Right cardiac atrium (tissue), 5 donors: ENCODE measurements around the gene ZNF362. TPM values are rescaled to one million over a fixed set of nuclear protein-coding genes. Genes with fewer than 3 reads are reported as not detected.
A peak's percentile ranks its signal among the peaks of the same experiment; 100 is the strongest.

Experiments used
- ATAC-seq, 2 donors: fragments of 200-7000 bp; cut with Tn5 transposase; one replicate each; pipeline versions ENCODE4 v1.8.0 to v1.9.1; 2020; ENCODE audit warnings: moderate library complexity in 2 of 2, mild to moderate bottlenecking in 1 of 2
- DNase-seq, 3 donors: peaks; one replicate each; pipeline ENCODE4 v3.0.0-alpha.2; 2020
- H3K27ac ChIP-seq: one replicate; pipeline ENCODE4 v1.5.1; 2013; ENCODE audit warnings: mild to moderate bottlenecking, low read length, control low read depth, moderate library complexity
- H3K27me3 ChIP-seq: one replicate; pipeline ENCODE4 v1.6.1; 2013; ENCODE audit not compliant: control insufficient read depth, insufficient read depth
- H3K4me1 ChIP-seq: one replicate; pipeline ENCODE4 v1.6.1; 2013; ENCODE audit warnings: low read length; ENCODE audit not compliant: control insufficient read depth, insufficient read depth
- H3K4me3 ChIP-seq: one replicate; pipeline ENCODE4 v1.5.1; 2013; ENCODE audit warnings: low read length, control low read depth
- H3K9me3 ChIP-seq: one replicate; pipeline ENCODE4 v1.6.1; 2013; ENCODE audit warnings: low read length; ENCODE audit not compliant: control insufficient read depth
- WGBS: extraction: QIAGEN DNeasy Blood & Tissue Kit; methylation state at CpG from one replicate; pipeline ENCODE4 v1.1.7; 2013; 5-methylcytosine and 5-hydroxymethylcytosine counted together
- intact Hi-C, 4 donors: fragments of 100-400 bp; cut with DNase I; formaldehyde crosslinking; loops; one replicate each; pipeline versions ENCODE4 v1.11.0 to v1.14.0; 2022 to 2023
- polyA plus RNA-seq: library from polyadenylated mRNA; stranded (reverse); fragments of 200-250 nt; gene quantifications from one replicate; pipeline ENCODE4 v1.2.3, GENCODE V29; 2013
- total RNA-seq, 4 donors: library from RNA; stranded (reverse); fragmentation: NEBNext Ultra II Directional; extraction: Animal tissue kit (Norgen Biotek cat#: 25700); gene quantifications; one replicate each; pipeline ENCODE4 v1.2.1, GENCODE V29; 2021
- donor health status: healthy with polysubstance abuse.
- donor health status: DM: no; HTN: yes; CAD: no.
- donor health status: DM: no; HTN: no; CAD: no.
- donor health status: DM: no; HTN: yes; CAD: no; lungs with severe emphysema.
- donor health status: DM: yes; HTN: yes; CAD: no.

Gene ZNF362
- total and polyA plus RNA-seq, 5 donors, result 22.2 to 42.5 (median 39.7) TPM

DNA sequence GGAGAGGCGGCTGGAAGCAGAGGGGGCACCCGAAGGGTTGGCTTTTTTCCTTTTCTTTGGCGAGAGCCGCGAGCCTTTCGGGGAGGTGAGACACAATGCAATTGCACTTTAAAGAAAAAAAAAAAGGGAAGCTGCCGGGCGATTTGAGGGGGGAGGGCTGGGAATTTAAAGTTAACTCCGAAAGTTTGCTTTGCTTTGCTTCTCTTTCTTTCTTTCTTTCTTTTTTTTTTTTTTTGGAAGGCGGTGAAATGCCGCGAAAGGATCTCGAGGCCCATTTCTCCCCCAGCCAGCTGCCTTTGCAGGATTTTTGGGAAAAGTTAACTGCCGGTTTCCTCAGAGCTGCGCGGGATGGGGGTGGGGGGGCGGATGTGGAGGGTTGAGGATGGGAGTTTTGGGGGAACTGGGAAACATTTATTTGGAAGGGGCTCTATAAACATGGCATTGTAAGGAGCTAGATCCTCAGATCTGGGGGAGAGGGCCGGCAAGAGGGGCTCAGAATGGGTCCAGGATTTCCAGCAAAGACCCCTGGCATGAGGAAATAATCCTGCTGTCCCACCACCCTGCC is 997 bp downstream of the ZNF362 start:
- under 1% methylated on average over 18 of the region's 18 CpGs for WGBS
- Histone ChIP-seq H3K4me1 (peaks cover 29% of the 10 kb centered on the region), H3K27me3 (no peaks in the 10 kb centered on the region), H3K27ac (peak overlapping the region; percentile 93), H3K9me3 (no peaks in the 10 kb centered on the region), H3K4me3 (peak overlapping the region; percentile 99)
- DNase-seq, result no peak
- intact Hi-C loops, result no loop called here
- ATAC-seq, result no peak

DNA sequence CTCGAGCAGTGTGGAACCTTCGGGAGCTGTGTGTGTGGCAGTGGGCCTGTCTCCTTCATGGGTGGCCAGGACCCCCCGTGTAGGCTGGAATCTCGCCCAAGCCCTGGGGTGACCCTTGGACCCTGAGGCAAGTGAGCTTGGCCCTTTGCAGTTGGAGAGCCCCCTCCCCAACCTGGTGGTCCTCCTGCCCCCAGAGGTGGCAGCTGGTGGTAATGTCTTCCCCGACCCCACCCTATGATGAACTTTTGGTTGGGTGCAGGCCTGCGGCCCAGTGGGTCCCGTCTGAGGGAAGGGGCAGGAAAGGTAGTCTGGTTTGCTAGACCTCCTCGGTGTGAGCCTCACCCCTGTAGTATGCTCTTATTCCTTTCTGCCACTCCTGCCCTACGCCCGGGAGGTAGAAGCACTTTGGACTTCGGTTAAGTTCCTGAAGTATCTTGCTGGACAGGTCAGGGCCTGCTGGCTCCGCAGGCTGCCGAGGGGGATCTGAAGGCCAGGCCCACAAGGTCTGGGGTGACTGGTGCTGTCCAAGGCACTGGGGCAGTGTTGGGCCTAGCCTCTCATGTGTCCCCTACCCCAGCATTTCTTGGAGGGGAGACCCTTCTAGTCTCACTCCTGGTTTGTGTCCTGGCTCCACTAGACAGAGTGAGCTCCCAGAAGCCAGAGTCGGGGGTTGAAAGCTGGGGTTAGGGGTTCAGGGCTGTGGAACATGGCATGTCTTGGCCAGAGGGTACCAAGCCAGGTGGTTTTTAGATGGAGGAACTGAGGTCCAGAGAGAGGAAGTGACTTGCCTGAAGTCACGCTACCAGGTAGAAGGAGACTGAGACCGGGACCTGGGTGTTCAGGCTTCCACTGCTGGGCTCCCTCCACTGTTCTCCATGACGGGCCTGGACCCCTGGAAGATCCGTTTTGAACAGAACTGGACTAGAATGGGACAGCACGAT is 1.8 kb downstream of the ZNF362 start:
- H3K9me3 ChIP-seq, result no peaks in the 10 kb centered on the region
- H3K27ac ChIP-seq, result peak overlapping the region; percentile 0
- no peak for ATAC-seq
- no peaks in the 10 kb centered on the region for H3K27me3 ChIP-seq
- DNase-seq, result peak in 1 of 3 donors; percentile 68
- peak overlapping the region; percentile 99 for H3K4me3 ChIP-seq
- WGBS, result 38% methylated on average over 19 of the region's 19 CpGs
- H3K4me1 ChIP-seq, result peaks cover 29% of the 10 kb centered on the region
- intact Hi-C loops, result no loop called here

DNA sequence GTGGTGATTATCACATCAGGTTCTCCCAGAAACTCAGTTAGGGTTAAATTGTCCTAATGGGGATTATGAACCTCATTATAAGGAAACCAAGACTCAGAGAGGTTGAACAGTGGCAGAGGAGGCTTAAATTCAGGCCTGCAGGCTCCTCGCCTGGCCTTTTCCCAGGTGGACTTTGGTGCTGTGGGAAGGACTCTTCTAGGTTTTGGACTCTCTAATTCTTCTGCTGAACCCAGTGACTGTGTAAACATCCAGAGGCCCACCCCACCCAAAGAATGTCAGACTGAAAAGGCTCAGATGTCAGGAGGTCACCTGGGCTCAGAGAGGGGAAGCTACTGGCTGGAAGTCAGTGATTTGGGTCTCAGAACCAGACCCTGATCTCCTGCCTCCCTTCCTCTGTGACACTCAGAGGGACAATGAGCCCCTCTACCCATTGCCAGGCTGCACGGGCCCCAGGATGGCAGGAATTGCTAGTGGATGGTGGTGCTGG is 2.5 kb downstream of the ZNF362 start:
- no peak overlapping the region for H3K27ac ChIP-seq
- H3K27me3 ChIP-seq, result no peaks in the 10 kb centered on the region
- intact Hi-C loops, result no loop called here
- H3K4me3 ChIP-seq, result no peak overlapping the region
- no peak for DNase-seq
- no peaks in the 10 kb centered on the region for H3K9me3 ChIP-seq
- no peak for ATAC-seq
- peaks cover 29% of the 10 kb centered on the region for H3K4me1 ChIP-seq
- 80% methylated on average over 2 of the region's 2 CpGs for WGBS

DNA sequence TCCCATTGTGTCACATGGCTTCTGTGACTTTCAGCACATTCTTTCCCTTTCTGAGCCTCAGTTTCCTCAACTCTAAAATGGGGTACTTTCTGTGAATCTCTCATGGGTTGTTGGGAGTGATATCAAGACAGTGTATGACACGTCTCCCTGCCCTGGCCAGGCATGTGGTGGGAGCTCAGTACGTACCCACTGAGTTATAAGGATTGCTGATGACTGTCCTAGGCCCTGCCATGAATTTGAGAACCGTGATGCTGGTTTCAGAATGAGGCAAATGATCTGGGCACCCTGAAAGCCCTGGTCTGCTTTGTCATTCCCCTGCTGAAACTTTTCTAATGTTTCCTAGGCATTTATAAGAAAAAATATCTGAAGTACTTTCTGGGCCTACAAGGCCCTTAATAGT is 3.6 kb downstream of the ZNF362 start:
- H3K27me3 ChIP-seq, result no peaks in the 10 kb centered on the region
- peaks cover 29% of the 10 kb centered on the region for H3K4me1 ChIP-seq
- WGBS, result 89% methylated on average over 3 of the region's 3 CpGs
- H3K27ac ChIP-seq, result no peak overlapping the region
- DNase-seq (no peak), ATAC-seq (no peak)
- intact Hi-C loops, result no loop called here
- H3K9me3 ChIP-seq, result no peaks in the 10 kb centered on the region
- H3K4me3 ChIP-seq, result no peak overlapping the region

DNA sequence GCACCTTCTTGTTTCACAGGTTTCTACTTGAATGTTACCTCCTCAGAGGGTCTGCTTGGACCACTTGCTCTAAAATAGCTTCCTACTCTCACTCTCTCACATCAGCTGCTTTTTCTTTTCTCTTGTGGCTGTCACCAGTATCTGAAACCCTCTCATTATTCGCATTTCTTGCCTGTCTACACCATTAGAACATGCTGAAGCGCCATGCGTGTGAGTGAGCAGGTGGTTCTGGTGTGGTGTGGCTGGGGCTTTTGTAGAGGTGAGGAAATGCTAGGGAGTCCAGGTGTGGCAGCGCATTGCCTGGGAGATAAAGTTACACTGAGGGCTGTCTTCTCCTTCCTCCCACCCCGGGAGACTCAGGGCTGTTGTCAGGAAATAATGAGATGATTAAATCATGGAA is 4.1 kb downstream of the ZNF362 start:
- Histone ChIP-seq H3K4me3 (no peak overlapping the region), H3K4me1 (peaks cover 29% of the 10 kb centered on the region), H3K27ac (no peak overlapping the region), H3K9me3 (no peaks in the 10 kb centered on the region), H3K27me3 (no peaks in the 10 kb centered on the region)
- ATAC-seq, result no peak
- intact Hi-C loops, result no loop called here
- 75% methylated on average over 5 of the region's 5 CpGs for WGBS
- no peak for DNase-seq

DNA sequence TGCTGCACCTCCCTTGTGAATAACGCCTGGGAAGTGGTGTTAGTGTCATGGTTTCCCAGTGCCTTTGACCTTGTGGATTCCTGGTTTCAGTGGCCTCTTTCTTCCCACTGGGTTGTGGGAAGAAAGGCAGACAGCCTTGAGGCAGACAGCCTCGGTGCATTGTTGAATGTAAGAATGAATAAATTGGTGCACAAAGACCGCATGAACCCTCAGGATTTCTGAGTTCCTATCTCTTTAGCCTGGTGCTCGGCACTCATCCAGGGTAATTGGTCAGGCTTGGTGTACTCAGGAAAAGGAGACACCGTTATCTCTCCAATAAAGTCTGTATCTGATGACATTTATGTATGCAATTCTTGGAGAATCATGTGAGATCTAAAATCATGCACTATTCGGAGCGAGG is 5.1 kb downstream of the ZNF362 start:
- Histone ChIP-seq H3K27ac (no peak overlapping the region), H3K4me3 (no peak overlapping the region), H3K27me3 (no peaks in the 10 kb centered on the region)

DNA sequence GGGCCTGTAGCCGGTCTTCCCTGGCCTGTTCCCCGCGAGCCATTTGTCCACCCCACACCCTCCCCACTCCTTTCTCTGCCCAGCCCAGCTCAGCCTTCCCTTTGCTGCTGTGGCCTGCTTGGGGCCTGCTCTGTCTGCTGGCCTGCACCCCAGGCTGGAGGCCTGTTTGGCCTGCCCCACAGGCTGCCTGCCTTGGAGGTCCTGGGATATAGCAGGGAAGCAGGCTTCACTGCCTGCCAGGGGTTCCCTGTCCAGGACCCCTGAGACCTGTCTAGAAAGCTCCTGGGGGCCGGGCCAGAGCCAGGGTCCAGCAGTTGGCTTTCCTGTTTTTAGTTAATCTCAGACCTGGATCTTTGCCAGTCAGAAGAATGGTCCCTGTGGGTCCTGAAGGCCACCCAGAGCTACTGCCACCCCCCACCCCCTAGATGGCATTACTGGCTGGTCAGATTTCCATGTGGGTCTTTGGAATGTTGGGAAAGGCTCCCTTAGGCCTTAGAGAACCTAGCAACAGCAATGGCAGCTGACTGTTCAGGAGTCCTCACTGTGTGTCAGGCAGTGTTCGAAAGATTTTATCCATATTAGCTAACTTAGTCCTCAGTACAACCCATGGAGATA is 7.7 kb downstream of the ZNF362 start:
- no peaks in the 10 kb centered on the region for H3K9me3 ChIP-seq
- intact Hi-C loops, result no loop called here
- H3K27ac ChIP-seq, result no peak overlapping the region
- DNase-seq (no peak), ATAC-seq (no peak)
- no peaks in the 10 kb centered on the region for H3K27me3 ChIP-seq
- H3K4me3 ChIP-seq, result no peak overlapping the region
- 73% methylated on average over 5 of the region's 5 CpGs for WGBS
- peaks cover 22% of the 10 kb centered on the region for H3K4me1 ChIP-seq

More for the DNA sequence above, 5.1 kb downstream of the ZNF362 start:
- ATAC-seq, result no peak
- H3K4me1 ChIP-seq, result peaks cover 32% of the 10 kb centered on the region
- intact Hi-C loops, result no loop called here
- DNase-seq, result no peak
- 37% methylated on average over 7 of the region's 7 CpGs for WGBS
- no peaks in the 10 kb centered on the region for H3K9me3 ChIP-seq

DNA sequence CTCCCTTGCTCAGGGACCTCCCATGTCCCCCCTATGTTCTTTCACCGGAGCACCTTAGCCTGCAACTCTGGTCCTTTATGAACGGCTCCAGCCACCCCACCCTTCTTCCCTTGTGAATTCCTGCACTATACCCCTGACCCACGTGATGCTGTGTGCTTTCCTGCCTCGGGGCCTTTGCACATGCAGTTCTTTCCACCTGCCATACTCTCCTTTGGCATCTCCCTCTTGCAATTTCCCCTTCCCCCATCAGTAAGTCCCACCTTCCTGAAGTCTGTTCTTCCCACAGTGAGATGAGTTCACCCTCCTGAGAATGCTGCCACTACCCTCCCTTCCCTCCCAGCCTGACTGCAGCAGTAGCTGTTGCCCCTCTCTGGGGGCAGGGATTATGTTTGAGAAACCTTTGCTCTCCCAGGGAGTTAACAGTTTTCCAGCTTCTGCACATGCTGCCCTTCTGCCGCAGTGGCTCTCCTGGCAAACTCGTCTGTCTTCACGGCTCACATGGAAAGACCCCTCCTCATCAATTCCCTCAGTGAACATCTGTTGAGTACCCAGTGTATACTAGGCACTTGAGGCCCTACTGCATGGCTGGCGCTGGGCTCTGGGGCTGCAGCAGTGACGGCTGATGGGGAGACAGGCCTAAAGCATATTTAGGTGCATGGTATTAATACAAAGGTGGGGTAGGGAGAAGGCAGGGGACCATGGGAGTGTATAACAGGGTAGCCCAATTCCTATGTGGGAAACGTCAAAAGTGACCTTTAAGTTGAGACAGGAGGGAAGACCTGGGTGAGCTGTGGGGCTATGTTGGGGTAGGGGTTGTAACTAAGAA is 9.7 kb downstream of the ZNF362 start:
- H3K27ac ChIP-seq, result no peak overlapping the region
- WGBS, result 79% methylated on average over 10 of the region's 10 CpGs
- no peak overlapping the region for H3K4me3 ChIP-seq
- H3K4me1 ChIP-seq, result peaks cover 14% of the 10 kb centered on the region
- DNase-seq, result no peak
- H3K27me3 ChIP-seq, result no peaks in the 10 kb centered on the region
- H3K9me3 ChIP-seq, result no peaks in the 10 kb centered on the region
- no peak for ATAC-seq
- intact Hi-C loops, result no loop called here

DNA sequence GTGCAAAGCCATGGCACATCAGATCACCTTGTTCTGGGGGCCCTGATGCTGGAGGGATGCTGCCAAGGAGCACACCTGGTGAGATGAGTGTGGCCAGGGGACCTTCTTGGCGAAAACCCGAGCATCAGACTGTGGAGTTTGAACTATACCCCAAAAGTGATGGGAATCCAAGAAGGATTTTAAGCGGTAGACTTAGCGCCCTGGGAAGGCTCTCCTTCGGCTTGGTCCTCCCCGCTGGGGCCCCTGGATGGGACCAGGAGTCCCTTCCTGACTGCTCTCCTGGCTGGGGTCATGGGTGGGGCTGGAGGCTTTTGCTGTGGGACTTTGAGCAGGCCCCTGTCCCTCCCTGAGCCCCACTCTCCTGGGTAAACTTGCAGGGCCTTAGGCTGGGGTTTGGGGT is 10.5 kb downstream of the ZNF362 start:
- Histone ChIP-seq H3K9me3 (no peaks in the 10 kb centered on the region), H3K4me1 (peaks cover 9% of the 10 kb centered on the region), H3K4me3 (no peak overlapping the region), H3K27ac (no peak overlapping the region), H3K27me3 (no peaks in the 10 kb centered on the region)
- ATAC-seq (no peak), DNase-seq (no peak)
- WGBS, result 90% methylated on average over 6 of the region's 6 CpGs
- intact Hi-C loops, result no loop called here

DNA sequence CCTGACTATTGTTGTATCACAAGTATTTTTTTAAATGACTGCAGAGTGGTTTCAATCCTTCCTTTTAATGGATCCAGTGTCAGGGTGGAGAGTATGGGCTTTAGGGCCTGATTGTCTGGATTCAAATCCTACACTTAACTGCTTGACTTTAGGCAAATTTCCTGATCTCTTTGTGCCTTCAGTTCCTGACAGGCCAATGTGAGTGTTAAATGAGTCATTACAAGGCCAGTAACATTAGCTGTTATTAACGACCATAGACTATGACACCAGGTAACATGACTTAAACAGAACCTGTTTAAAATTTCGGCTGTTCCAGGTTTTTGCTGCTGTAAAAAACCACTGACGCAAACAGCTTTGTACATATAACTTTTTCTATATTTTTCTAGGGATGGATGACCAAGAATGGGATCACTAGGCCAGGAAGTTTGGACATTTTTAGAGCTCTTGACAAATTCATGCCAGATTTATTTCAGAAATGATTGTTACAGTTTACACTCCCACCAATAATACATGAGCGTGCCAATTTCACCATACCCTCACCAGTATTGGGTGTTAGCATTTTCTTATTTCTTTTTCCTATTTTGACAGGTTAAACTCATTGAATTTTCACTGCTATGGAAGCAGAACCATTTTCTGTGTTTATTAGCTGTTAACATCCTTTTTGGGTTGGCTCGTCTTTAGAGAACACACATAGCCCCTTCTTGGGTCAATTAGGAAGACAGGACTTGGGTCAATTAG is 11.3 kb downstream of the ZNF362 start:
- Histone ChIP-seq H3K4me3 (no peak overlapping the region), H3K27ac (no peak overlapping the region), H3K4me1 (peaks cover 11% of the 10 kb centered on the region), H3K27me3 (no peaks in the 10 kb centered on the region), H3K9me3 (no peaks in the 10 kb centered on the region)
- no peak for DNase-seq
- WGBS, result 84% methylated on average over 5 of the region's 5 CpGs
- ATAC-seq, result no peak
- intact Hi-C loops, result no loop called here
